Measurements from ENCODE around the gene EVC2. TPM values are rescaled to one million over a fixed set of nuclear protein-coding genes. Genes with fewer than 3 reads are reported as not detected.

Gene EVC2
- total RNA-seq: 10 to 100 TPM; 15.7 to 24.5 (median 17.2) TPM

GRCh38 chr4:5708449-5709206 is at the start of gene EVC2:
EVC2 (minus strand) TSS chr4:5708559; CDS start chr4:5708513, 46 bp downstream.
- peaks cover 16 to 39% of the 10 kb centered on the region in 2 donors for H3K4me1 ChIP-seq
- 11 to 16% methylated on average over 14 to 29 of the region's 57 CpGs for WGBS, 2 donors

GRCh38 chr4:5757954-5758353 is 49.6 kb upstream of the EVC2 start:
- Histone ChIP-seq H3K4me3 (replicated peaks in 1 of 3) (no peak overlapping the region), H3K27me3 (no peaks in the 10 kb centered on the region), H3K27ac (no peak overlapping the region), H3K4me1 (no peaks in the 10 kb centered on the region), H3K36me3 (peaks cover 21 to 30% of the 10 kb centered on the region in 2 donors), H3K9me3 (no peaks in the 10 kb centered on the region)
- 95 to 96% methylated on average over 10 of the region's 10 CpGs for WGBS, 2 donors
- TF ChIP-seq CTCF (IDR thresholded peaks at IDR 0.05) (no peak), POLR2A (IDR thresholded peaks at IDR 0.05) (no peak)
- DNase-seq: no peak
- intact Hi-C loops (cut with DNase I): no loop called here

More at GRCh38 chr4:5708449-5709206, at the start of gene EVC2:
- intact Hi-C loops (cut with DNase I): no loop called here
- H3K27ac ChIP-seq: peak within 1 kb of the TSS; percentile 74 to 89 (median 82)
- DNase-seq: peak; percentile 79 to 80
- peak within 1 kb of the TSS; percentile 59 to 79 (median 61) for H3K4me3 ChIP-seq (replicated peaks in 1 of 3)
- no peaks in the 10 kb centered on the region for H3K36me3 ChIP-seq
- peak in 1 of 2 donors; percentile 75 for TF ChIP-seq POLR2A (IDR thresholded peaks at IDR 0.05)
- peak in 1 of 6 experiments; percentile 13 for TF ChIP-seq CTCF (IDR thresholded peaks at IDR 0.05)
- no peaks in the 10 kb centered on the region for H3K27me3 ChIP-seq
- no peaks in the 10 kb centered on the region for H3K9me3 ChIP-seq

- Histone ChIP-seq H3K9me3 (no peaks in the 10 kb centered on the region), H3K4me3 (replicated peaks in 1 of 3) (no peak overlapping the region), H3K4me1 (no peaks in the 10 kb centered on the region), H3K27ac (no peak overlapping the region), H3K36me3 (peaks cover 22 to 30% of the 10 kb centered on the region in 2 donors), H3K27me3 (no peaks in the 10 kb centered on the region)
- no peak for DNase-seq
- intact Hi-C loops (cut with DNase I): no loop called here
- WGBS, 2 donors: 95 to 97% methylated on average over 4 of the region's 4 CpGs
- TF ChIP-seq POLR2A (IDR thresholded peaks at IDR 0.05): no peak
- TF ChIP-seq CTCF (IDR thresholded peaks at IDR 0.05): no peak
Measured at GRCh38 chr4:5757536-5757935, 49.2 kb upstream of the EVC2 start.

- Histone ChIP-seq H3K4me3 (replicated peaks in 1 of 3) (no peak overlapping the region), H3K4me1 (no peaks in the 10 kb centered on the region), H3K27ac (no peak overlapping the region), H3K27me3 (no peaks in the 10 kb centered on the region), H3K36me3 (peaks cover 22 to 30% of the 10 kb centered on the region in 2 donors), H3K9me3 (no peaks in the 10 kb centered on the region)
- WGBS, 2 donors: 95 to 96% methylated on average over 7 of the region's 7 CpGs
- no peak for DNase-seq
- TF ChIP-seq POLR2A (IDR thresholded peaks at IDR 0.05): no peak
- no peak for TF ChIP-seq CTCF (IDR thresholded peaks at IDR 0.05)
- intact Hi-C loops (cut with DNase I): no loop called here
Measured at GRCh38 chr4:5757091-5757490, 48.7 kb upstream of the EVC2 start.

GRCh38 chr4:5756271-5756670 is 47.9 kb upstream of the EVC2 start:
- H3K4me3 ChIP-seq (replicated peaks in 1 of 3): no peak overlapping the region
- WGBS, 2 donors: 92 to 98% methylated on average over 5 to 9 of the region's 9 CpGs
- TF ChIP-seq CTCF (IDR thresholded peaks at IDR 0.05): no peak
- no peak for TF ChIP-seq POLR2A (IDR thresholded peaks at IDR 0.05)
- H3K27ac ChIP-seq: no peak overlapping the region
- no peaks in the 10 kb centered on the region for H3K9me3 ChIP-seq
- peaks cover 22 to 30% of the 10 kb centered on the region in 2 donors for H3K36me3 ChIP-seq
- H3K4me1 ChIP-seq: no peaks in the 10 kb centered on the region
- intact Hi-C loops (cut with DNase I): no loop called here
- H3K27me3 ChIP-seq: no peaks in the 10 kb centered on the region
- DNase-seq: no peak
